ENCODE data around the gene COMT. TPM values are rescaled to one million over a fixed set of nuclear protein-coding genes. Genes with fewer than 3 reads are reported as not detected.

The COMT gene
- total RNA-seq, 2 experiments from 2014 or later: 92.6 to 95.3 TPM

GRCh38 chr22:19959587-19960490 is 18.3 kb downstream of the COMT start:
- no peak for DNase-seq
- H3K27me3 Mint-ChIP-seq: no peaks in the 10 kb centered on the region
- H3K4me3 Mint-ChIP-seq: no peak overlapping the region
- H3K4me1 Mint-ChIP-seq: peaks cover 37% of the 10 kb centered on the region
- peak overlapping the region; percentile 35 for H3K27ac Mint-ChIP-seq
- no peak for ATAC-seq
- CTCF ChIA-PET: interaction anchor here (1.0 kb wide), 2 partner anchors 12 to 15 kb away, joined by 3 read pairs; no protein-coding TSS in a partner anchor
- H3K9me3 Mint-ChIP-seq (ENCODE audit: low read depth): no peaks in the 10 kb centered on the region
- peaks cover 1% of the 10 kb centered on the region for H3K36me3 Mint-ChIP-seq

DNA sequence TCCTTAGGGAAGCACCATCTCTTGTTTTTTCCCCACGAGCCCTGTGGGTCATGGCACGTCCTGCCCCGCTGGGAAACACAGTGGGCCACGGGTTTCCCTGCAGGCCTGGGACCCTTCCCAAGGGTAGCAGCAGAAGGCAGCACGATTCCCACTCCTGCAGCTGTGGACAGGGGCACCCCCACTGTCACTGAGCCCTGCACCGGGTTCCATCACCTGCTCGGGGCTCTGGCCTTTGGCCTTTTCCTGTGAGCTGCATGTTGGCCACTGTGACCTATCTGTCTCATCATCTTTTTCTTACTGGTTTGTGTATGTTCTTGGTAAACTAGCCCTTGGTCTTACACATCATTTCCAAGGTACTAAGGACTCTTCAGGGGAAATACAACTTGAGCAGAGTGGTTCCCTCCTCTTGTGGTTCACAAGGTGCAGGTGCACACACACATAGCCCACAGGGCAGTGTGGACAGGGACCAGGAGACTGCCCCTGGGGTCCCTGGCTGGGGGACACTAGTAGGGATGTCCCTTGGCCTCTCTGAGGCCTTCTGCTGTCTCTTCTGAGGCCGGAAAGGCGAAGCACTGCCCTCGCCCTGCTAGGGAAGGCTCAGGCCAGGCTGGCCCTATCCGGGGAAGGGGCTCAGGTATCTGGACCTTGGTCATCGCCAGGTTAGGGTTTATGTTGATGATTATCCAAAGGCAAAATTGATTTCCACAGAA is 19.1 kb downstream of the COMT start:
- ATAC-seq (peak; percentile 14), DNase-seq (no peak)
- H3K27ac Mint-ChIP-seq: peak overlapping the region; percentile 35
- H3K27me3 Mint-ChIP-seq: no peaks in the 10 kb centered on the region
- H3K9me3 Mint-ChIP-seq (ENCODE audit: low read depth): no peaks in the 10 kb centered on the region
- H3K36me3 Mint-ChIP-seq: peaks cover 1% of the 10 kb centered on the region
- H3K4me1 Mint-ChIP-seq: peaks cover 30% of the 10 kb centered on the region
- H3K4me3 Mint-ChIP-seq: no peak overlapping the region
- CTCF ChIA-PET: interaction anchor here (0.6 to 1.0 kb wide), 2 partner anchors 12 to 230 kb away, joined by 3 read pairs; no protein-coding TSS in a partner anchor

GRCh38 chr22:19961201-19961580 is 19.6 kb downstream of the COMT start:
- DNase-seq (no peak), ATAC-seq (no peak)
- H3K4me3 Mint-ChIP-seq: no peak overlapping the region
- no peaks in the 10 kb centered on the region for H3K27me3 Mint-ChIP-seq
- CTCF ChIA-PET: interaction anchor here (0.6 to 1.0 kb wide), 2 partner anchors 13 to 231 kb away, joined by 3 read pairs; no protein-coding TSS in a partner anchor
- H3K27ac Mint-ChIP-seq: peak overlapping the region; percentile 35
- no peaks in the 10 kb centered on the region for H3K9me3 Mint-ChIP-seq (ENCODE audit: low read depth)
- H3K36me3 Mint-ChIP-seq: peaks cover 1% of the 10 kb centered on the region
- H3K4me1 Mint-ChIP-seq: peaks cover 27% of the 10 kb centered on the region

- no peaks in the 10 kb centered on the region for H3K27me3 Mint-ChIP-seq
- H3K27ac Mint-ChIP-seq: no peak overlapping the region
- DNase-seq (no peak), ATAC-seq (no peak)
- peaks cover 27% of the 10 kb centered on the region for H3K4me1 Mint-ChIP-seq
- no peak overlapping the region for H3K4me3 Mint-ChIP-seq
- H3K36me3 Mint-ChIP-seq: peaks cover 1% of the 10 kb centered on the region
- no peaks in the 10 kb centered on the region for H3K9me3 Mint-ChIP-seq (ENCODE audit: low read depth)
- CTCF ChIA-PET: interaction anchor here (1.3 kb wide), 1 partner anchor 231 kb away, joined by 3 read pairs; no protein-coding TSS in a partner anchor
These were observed 20.3 kb downstream of the COMT start for GRCh38 chr22:19961868-19962245.

DNA sequence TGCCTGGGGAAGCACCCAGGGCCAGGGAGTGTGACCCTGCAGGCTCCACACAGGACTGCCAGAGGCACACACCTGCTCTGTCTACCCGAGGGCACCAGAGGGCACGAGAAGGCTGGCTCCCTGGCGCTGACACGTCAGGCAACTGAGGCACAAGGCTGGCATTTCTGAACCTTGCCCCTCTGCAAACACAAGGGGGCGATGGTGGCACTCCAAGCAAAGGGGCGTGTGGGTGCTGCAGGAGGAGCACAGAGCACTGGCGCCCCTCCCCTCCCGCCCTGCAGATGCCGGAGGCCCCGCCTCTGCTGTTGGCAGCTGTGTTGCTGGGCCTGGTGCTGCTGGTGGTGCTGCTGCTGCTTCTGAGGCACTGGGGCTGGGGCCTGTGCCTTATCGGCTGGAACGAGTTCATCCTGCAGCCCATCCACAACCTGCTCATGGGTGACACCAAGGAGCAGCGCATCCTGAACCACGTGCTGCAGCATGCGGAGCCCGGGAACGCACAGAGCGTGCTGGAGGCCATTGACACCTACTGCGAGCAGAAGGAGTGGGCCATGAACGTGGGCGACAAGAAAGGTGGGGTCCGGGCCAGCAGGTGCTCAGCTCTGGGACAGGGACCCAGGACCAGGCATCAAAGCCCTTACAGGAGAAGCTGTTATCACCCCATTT is 20.8 kb downstream of the COMT start:
- peaks cover 24% of the 10 kb centered on the region for H3K4me1 Mint-ChIP-seq
- peak; percentile 68 for ATAC-seq
- no peak overlapping the region for H3K4me3 Mint-ChIP-seq
- peak; percentile 83 for DNase-seq
- no peaks in the 10 kb centered on the region for H3K9me3 Mint-ChIP-seq (ENCODE audit: low read depth)
- H3K27ac Mint-ChIP-seq: no peak overlapping the region
- H3K36me3 Mint-ChIP-seq: peaks cover 1% of the 10 kb centered on the region
- no peaks in the 10 kb centered on the region for H3K27me3 Mint-ChIP-seq
- CTCF ChIA-PET: interaction anchor here (0.9 to 1.3 kb wide), 3 partner anchors 9 to 232 kb away, joined by 3 to 6 read pairs (median 4); no protein-coding TSS in a partner anchor

DNA sequence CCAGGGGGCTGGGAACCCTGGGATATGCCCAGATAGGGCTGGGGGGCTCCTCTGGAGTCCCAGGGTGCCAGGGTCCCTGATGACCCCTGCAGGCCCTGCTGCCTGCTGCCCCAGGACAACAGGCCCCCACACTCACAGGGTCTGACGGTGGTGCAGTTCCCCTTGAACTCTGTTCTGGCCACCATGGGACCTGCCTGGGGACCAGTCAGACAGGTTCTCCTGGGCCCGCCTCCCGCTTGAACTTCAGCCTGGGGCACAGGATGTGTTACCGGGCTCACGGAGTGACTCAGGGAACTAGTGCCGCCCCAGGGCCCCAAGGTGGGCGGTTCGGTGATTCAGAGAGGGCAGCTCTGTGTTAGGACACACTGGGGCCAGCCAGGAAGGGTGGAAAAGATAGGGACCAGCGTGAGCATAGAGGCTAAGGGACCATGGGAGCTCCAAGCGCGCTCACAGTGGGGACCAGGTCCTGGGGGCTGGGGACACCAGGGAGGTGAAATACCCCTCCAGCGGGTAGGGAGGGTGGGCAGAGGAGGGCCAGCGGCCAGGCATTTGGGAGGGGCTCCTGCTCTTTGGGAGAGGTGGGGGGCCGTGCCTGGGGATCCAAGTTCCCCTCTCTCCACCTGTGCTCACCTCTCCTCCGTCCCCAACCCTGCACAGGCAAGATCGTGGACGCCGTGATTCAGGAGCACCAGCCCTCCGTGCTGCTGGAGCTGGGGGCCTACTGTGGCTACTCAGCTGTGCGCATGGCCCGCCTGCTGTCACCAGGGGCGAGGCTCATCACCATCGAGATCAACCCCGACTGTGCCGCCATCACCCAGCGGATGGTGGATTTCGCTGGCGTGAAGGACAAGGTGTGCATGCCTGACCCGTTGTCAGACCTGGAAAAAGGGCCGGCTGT is 21.6 kb downstream of the COMT start:
- Mint-ChIP-seq H3K27me3 (no peaks in the 10 kb centered on the region), H3K9me3 (ENCODE audit: low read depth) (no peaks in the 10 kb centered on the region), H3K36me3 (no peaks in the 10 kb centered on the region), H3K4me1 (peaks cover 20% of the 10 kb centered on the region), H3K27ac (no peak overlapping the region), H3K4me3 (no peak overlapping the region)
- CTCF ChIA-PET: interaction anchor here (0.9 to 1.3 kb wide), 3 partner anchors 10 to 233 kb away, joined by 3 to 6 read pairs (median 4); no protein-coding TSS in a partner anchor
- ATAC-seq: no peak
- DNase-seq: no peak

GRCh38 chr22:19963863-19964642 is 22.5 kb downstream of the COMT start:
- H3K9me3 Mint-ChIP-seq (ENCODE audit: low read depth): no peaks in the 10 kb centered on the region
- no peaks in the 10 kb centered on the region for H3K27me3 Mint-ChIP-seq
- ATAC-seq (no peak), DNase-seq (no peak)
- CTCF ChIA-PET: interaction anchor here (1.1 to 10.7 kb wide), 3 partner anchors 10 to 166 kb away, joined by 3 to 97 read pairs (median 7); no protein-coding TSS in a partner anchor
- H3K36me3 Mint-ChIP-seq: peaks cover 1% of the 10 kb centered on the region
- H3K4me3 Mint-ChIP-seq: no peak overlapping the region
- no peak overlapping the region for H3K27ac Mint-ChIP-seq
- H3K4me1 Mint-ChIP-seq: peaks cover 20% of the 10 kb centered on the region

DNA sequence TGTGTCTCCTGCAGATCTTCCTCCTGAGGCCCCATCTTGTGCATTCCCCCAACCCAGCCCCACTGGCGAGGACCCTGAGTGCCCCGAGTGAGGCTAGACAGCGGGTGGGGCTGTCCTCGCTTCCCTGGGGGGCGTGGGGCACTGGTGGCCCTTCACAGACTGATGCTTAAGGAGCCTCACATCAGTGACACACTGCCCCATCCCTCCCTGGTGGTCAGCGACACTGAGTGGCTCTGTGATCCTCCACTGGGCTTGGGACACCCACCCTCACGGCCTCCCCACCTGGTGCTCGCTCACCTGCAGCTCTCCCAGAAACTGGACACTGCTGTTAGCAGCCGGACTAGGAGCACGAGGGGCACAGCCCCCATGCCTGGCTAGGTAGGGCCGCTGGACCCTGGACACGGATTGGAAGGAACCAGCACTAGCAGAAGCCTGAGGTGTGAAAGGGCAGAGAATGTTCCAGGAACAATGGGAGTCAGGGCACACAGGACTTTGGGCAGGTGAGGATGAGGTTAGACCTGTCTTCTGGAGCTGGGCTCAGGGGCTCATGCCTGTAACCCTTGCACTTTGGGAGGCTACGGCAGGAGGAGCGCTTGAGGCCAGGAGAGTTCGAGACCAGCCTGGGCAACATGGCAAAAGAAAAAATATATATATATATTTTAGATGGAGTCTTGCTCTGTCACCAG is 23.3 kb downstream of the COMT start:
- Mint-ChIP-seq H3K9me3 (ENCODE audit: low read depth) (no peaks in the 10 kb centered on the region), H3K27ac (no peak overlapping the region), H3K36me3 (peaks cover 1% of the 10 kb centered on the region), H3K4me1 (peaks cover 16% of the 10 kb centered on the region), H3K4me3 (no peak overlapping the region), H3K27me3 (no peaks in the 10 kb centered on the region)
- ATAC-seq (no peak), DNase-seq (no peak)
- CTCF ChIA-PET: interaction anchor here (1.1 to 10.7 kb wide), 5 partner anchors 11 to 166 kb away, joined by 3 to 97 read pairs (median 5); no protein-coding TSS in a partner anchor

GRCh38 chr22:19965771-19966709 is 24.5 kb downstream of the COMT start:
- no peak for DNase-seq
- Mint-ChIP-seq H3K9me3 (ENCODE audit: low read depth) (no peaks in the 10 kb centered on the region), H3K27me3 (no peaks in the 10 kb centered on the region), H3K27ac (no peak overlapping the region), H3K4me3 (no peak overlapping the region), H3K36me3 (peaks cover 1% of the 10 kb centered on the region), H3K4me1 (peaks cover 5% of the 10 kb centered on the region)
- no peak for ATAC-seq
- CTCF ChIA-PET: interaction anchor here (1.0 to 10.7 kb wide), 5 partner anchors 12 to 163 kb away, joined by 3 to 97 read pairs (median 5); no protein-coding TSS in a partner anchor

- ATAC-seq: no peak
- Mint-ChIP-seq H3K9me3 (ENCODE audit: low read depth) (no peaks in the 10 kb centered on the region), H3K4me1 (peaks cover 3% of the 10 kb centered on the region), H3K36me3 (peaks cover 1% of the 10 kb centered on the region), H3K4me3 (no peak overlapping the region), H3K27ac (no peak overlapping the region), H3K27me3 (no peaks in the 10 kb centered on the region)
- no peak for DNase-seq
- CTCF ChIA-PET: interaction anchor here (1.4 to 10.7 kb wide), 2 partner anchors 46 to 144 kb away, joined by 4 to 97 read pairs; no protein-coding TSS in a partner anchor
These were observed 25.6 kb downstream of the COMT start for GRCh38 chr22:19966908-19967750.

All from activated CD8-positive, alpha-beta memory T cell treated with anti-CD3 and anti-CD28 coated beads, Interleukin-2, amount 10 ng/mL, durations not matched to agents 7 days and 5 days (primary cell).